PC-3 (cell line): ENCODE measurements around the gene ATE1. TPM values are rescaled to one million over a fixed set of nuclear protein-coding genes. Genes with fewer than 3 reads are reported as not detected.

Experiments
- ATAC-seq: fragments of 200-7000 bp; cut with Tn5 transposase; 2 replicates; pipeline ENCODE4 v1.9.1; 2020; ENCODE audit warnings: mild to moderate bottlenecking, moderate library complexity
- BruUV-seq: library from RNA; stranded (reverse); fragments of 400-500 nt; replicated peaks from 2 replicates; lab custom pipeline; 2021; lab: Mats Ljungman, UMichigan
- CTCF ChIA-PET: fragments of 300-600 bp; sonication (Branson Sonifier 250); formaldehyde crosslinking; loops from one replicate; lab custom pipeline; 2022; ENCODE audit warnings: antibody characterized with exemption; lab: Charles Lee
- POLR2A ChIA-PET: fragments of 300-600 bp; sonication (Branson Sonifier 250); formaldehyde crosslinking; loops from one replicate; lab custom pipeline; 2022; ENCODE audit warnings: antibody characterized with exemption; ENCODE audit not compliant: unreplicated experiment; lab: Charles Lee
- DNase-seq: peaks from one replicate; pipeline ENCODE4 v3.0.0-alpha.2; 2015
- H2AFZ ChIP-seq: fragments of 300-600 bp; sonication (generic); 2 replicates; pipeline ENCODE4 v1.6.0; 2016; ENCODE audit warnings: antibody characterized with exemption, low read length
- H3F3A ChIP-seq: fragments of 300-600 bp; sonication (generic); one replicate; pipeline ENCODE4 v1.6.0; 2017; ENCODE audit warnings: antibody characterized with exemption, low read length, control low read depth, mild to moderate bottlenecking; ENCODE audit not compliant: unreplicated experiment
- H3K27ac ChIP-seq: fragments of 300-600 bp; sonication (generic); 2 replicates; pipeline ENCODE4 v1.5.1; 2016; ENCODE audit warnings: mild to moderate bottlenecking, low read length
- H3K27me3 ChIP-seq: fragments of 300-600 bp; sonication (generic); 2 replicates; pipeline ENCODE4 v1.6.1; 2016; ENCODE audit warnings: low read length, mixed read lengths
- H3K36me3 ChIP-seq: fragments of 300-600 bp; sonication (generic); 2 replicates; pipeline ENCODE4 v1.6.1; 2016; ENCODE audit warnings: low read depth, mixed run types, low read length, mixed read lengths
- H3K4me1 ChIP-seq: fragments of 300-600 bp; sonication (generic); 2 replicates; pipeline ENCODE4 v1.5.1; 2016; ENCODE audit warnings: low read length; ENCODE audit not compliant: insufficient read depth
- H3K4me2 ChIP-seq: fragments of 300-600 bp; sonication (generic); 2 replicates; pipeline ENCODE4 v1.6.0; 2016; ENCODE audit warnings: low read length
- H3K4me3 ChIP-seq: fragments of 300-600 bp; sonication (generic); 2 replicates; pipeline ENCODE4 v1.5.1; 2016; ENCODE audit warnings: mild to moderate bottlenecking, low read length, mixed read lengths
- H3K79me2 ChIP-seq: fragments of 300-600 bp; sonication (generic); 2 replicates; pipeline ENCODE4 v1.6.1; 2017; ENCODE audit warnings: low read length, mixed read lengths
- H3K9ac ChIP-seq: fragments of 300-600 bp; sonication (generic); 2 replicates; pipeline ENCODE4 v1.6.0; 2016; ENCODE audit warnings: mild to moderate bottlenecking, low read length
- H3K9me2 ChIP-seq: fragments of 300-600 bp; sonication (generic); replicated peaks from 2 replicates; pipeline ENCODE4 v1.6.1; 2016; ENCODE audit warnings: mixed run types, low read length, mixed read lengths
- H3K9me3 ChIP-seq: fragments of 300-600 bp; sonication (generic); 2 replicates; pipeline ENCODE4 v1.6.1; 2016; ENCODE audit warnings: low read length, mixed read lengths
- H4K20me1 ChIP-seq: fragments of 300-600 bp; sonication (generic); 2 replicates; pipeline ENCODE4 v1.6.1; 2016; ENCODE audit warnings: low read length, mixed read lengths
- EZH2 ChIP-seq: fragments of 300-600 bp; sonication (generic); IDR thresholded peaks from one replicate; pipeline ENCODE4 v1.6.1; 2017; ENCODE audit warnings: antibody characterized with exemption, mild to moderate bottlenecking, low read length; ENCODE audit not compliant: unreplicated experiment
- EZH2phosphoT487 ChIP-seq: fragments of 300-600 bp; sonication (generic); IDR thresholded peaks from 2 replicates; pipeline ENCODE4 v1.6.1; 2018; ENCODE audit warnings: mild to moderate bottlenecking, antibody characterized with exemption, low read length, borderline replicate concordance
- intact Hi-C: fragments of 100-400 bp; cut with micrococcal nuclease; formaldehyde crosslinking; loops from 2 replicates; pipeline ENCODE4 v1.9.0; 2023
- total RNA-seq: library from RNA; depleted of rRNA; stranded (reverse); fragments of >200 nt; gene quantifications from 2 replicates; pipeline ENCODE4 v1.2.3, GENCODE V29; 2014
- TF ChIP-seq, protein P1 (sequence below): fragments of 300-600 bp; sonication (generic); conservative IDR thresholded peaks from 2 replicates; pipeline ENCODE4 v1.5.1; 2017; ENCODE audit warnings: antibody characterized with exemption, low read depth, mild to moderate bottlenecking, low read length

ATE1 gene
- total RNA-seq, 1 experiment from 2014 or later: 12.8 TPM

DNA sequence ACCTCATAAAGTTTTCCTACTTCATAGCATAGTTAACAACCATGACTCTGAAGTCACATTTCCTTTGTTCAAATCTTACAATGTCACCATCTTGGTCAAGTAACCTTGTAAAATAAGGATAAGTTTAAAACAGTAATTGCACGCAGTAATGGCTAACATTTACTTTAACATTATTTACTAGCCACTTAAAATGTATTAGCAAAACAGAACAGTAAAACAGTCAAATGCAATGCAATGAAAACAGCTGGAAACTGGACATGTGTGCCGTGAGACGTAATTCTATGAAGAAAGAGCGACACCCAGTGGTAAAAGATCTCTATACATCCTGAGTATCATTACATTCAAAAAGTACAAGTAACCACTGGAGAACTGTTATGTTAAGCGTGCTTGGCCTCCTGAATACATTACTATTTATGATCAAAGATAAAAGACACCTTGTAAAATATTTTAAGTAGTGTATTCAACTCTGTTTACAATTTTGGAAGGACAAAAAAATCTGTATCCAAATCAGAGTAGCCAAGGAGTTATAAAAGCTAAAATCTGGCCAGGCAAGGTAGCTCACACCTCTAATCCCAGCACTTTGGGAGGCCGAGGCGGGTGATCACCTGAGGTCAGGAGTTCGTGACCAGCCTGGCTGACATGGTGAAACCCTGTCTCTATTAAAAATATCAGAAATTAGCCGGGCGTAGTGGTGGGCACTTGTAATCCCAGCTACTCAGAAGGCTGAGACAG, 27.2 kb downstream of the ATE1 start:
- DNase-seq: peak; percentile 72
- peak; percentile 78 for ATAC-seq
- Histone ChIP-seq H3K4me2 (no peak overlapping the region), H3K9ac (no peak overlapping the region), H3K9me2 (no peaks in the 10 kb centered on the region), H4K20me1 (no peaks in the 10 kb centered on the region), H2AFZ (peak overlapping the region; percentile 22; the same call in 1 of the 2 replicates), H3K9me3 (no peaks in the 10 kb centered on the region), H3K79me2 (no peaks in the 10 kb centered on the region), H3K4me1 (no peaks in the 10 kb centered on the region), H3K36me3 (no peaks in the 10 kb centered on the region), H3F3A (no peaks in the 10 kb centered on the region), H3K27ac (no peak overlapping the region), H3K4me3 (no peak overlapping the region), H3K27me3 (no peaks in the 10 kb centered on the region)
- POLR2A ChIA-PET: no interaction called here
- BruUV-seq: no TSS peak
- no peak for TF ChIP-seq EZH2
- TF ChIP-seq, protein P1, sequence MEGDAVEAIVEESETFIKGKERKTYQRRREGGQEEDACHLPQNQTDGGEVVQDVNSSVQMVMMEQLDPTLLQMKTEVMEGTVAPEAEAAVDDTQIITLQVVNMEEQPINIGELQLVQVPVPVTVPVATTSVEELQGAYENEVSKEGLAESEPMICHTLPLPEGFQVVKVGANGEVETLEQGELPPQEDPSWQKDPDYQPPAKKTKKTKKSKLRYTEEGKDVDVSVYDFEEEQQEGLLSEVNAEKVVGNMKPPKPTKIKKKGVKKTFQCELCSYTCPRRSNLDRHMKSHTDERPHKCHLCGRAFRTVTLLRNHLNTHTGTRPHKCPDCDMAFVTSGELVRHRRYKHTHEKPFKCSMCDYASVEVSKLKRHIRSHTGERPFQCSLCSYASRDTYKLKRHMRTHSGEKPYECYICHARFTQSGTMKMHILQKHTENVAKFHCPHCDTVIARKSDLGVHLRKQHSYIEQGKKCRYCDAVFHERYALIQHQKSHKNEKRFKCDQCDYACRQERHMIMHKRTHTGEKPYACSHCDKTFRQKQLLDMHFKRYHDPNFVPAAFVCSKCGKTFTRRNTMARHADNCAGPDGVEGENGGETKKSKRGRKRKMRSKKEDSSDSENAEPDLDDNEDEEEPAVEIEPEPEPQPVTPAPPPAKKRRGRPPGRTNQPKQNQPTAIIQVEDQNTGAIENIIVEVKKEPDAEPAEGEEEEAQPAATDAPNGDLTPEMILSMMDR: peak; percentile 76
- CTCF ChIA-PET: interaction anchor here (0.5 kb wide), 1 partner anchor 291 kb away, joined by 3 read pairs; no protein-coding TSS in a partner anchor
- intact Hi-C loops: loop anchor here (5.0 kb wide), 1 partner anchor 953 kb away; no protein-coding TSS in a partner anchor

DNA sequence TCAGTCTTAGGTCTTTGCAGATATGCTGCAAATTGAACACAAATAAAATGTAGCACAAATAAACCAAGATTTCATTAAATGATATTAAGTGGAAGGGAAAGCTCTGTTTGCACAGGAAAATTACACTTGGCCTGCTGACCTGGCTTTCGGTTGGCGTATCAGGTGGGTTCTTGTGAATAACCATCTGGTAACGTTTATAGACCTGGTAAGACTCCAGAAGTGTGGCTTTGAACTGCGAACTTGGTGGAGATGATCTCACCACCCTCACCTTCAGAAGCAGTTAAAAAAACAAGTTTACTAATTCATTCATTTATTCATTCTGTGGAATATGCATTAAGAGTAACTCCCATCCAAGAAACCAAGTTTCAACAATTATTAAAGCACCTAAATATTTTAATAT, 28.1 kb downstream of the ATE1 start:
- Histone ChIP-seq H4K20me1 (no peaks in the 10 kb centered on the region), H3F3A (no peaks in the 10 kb centered on the region), H3K79me2 (no peaks in the 10 kb centered on the region), H3K4me2 (no peak overlapping the region), H3K36me3 (no peaks in the 10 kb centered on the region), H3K4me1 (no peaks in the 10 kb centered on the region), H3K27me3 (no peaks in the 10 kb centered on the region), H3K27ac (no peak overlapping the region), H2AFZ (no peak overlapping the region), H3K9me2 (no peaks in the 10 kb centered on the region), H3K9me3 (no peaks in the 10 kb centered on the region), H3K9ac (no peak overlapping the region), H3K4me3 (no peak overlapping the region)
- no TSS peak for BruUV-seq
- TF ChIP-seq EZH2 (no peak), EZH2phosphoT487 (no peak)
- TF ChIP-seq, protein P1: no peak
- DNase-seq (no peak), ATAC-seq (no peak)
- ChIA-PET POLR2A (no interaction called here), CTCF (no interaction called here)
- intact Hi-C loops: loop anchor here (5.0 kb wide), 1 partner anchor 952 kb away; no protein-coding TSS in a partner anchor

DNA sequence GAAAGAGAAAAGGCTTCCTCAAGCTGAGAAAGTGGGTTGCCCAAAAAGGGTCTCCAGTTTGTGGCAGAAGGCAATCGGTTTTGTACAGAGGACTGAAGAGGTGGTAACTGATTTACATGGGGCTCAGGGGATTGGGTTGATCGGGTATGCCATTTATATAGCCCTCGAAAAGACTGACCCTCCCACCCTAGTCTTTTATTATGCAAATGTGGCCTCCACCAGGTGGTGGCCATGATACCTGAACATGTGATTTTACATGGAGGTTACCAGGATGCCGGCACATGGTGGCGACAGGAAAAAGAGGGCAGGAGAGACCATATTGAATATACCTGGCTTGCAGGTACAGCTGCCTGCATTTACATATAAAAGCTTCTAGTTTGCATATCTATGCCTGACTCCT, 36.7 kb downstream of the ATE1 start:
- POLR2A ChIA-PET: no interaction called here
- no peaks in the 10 kb centered on the region for H3K4me1 ChIP-seq
- no peaks in the 10 kb centered on the region for H3K9me2 ChIP-seq
- no peak overlapping the region for H3K9ac ChIP-seq
- no peak overlapping the region for H2AFZ ChIP-seq
- no peak overlapping the region for H3K4me2 ChIP-seq
- TF ChIP-seq EZH2: no peak
- TF ChIP-seq, protein P1: no peak
- TF ChIP-seq EZH2phosphoT487: no peak
- CTCF ChIA-PET: no interaction called here
- DNase-seq: no peak
- no TSS peak for BruUV-seq
- no peaks in the 10 kb centered on the region for H3K79me2 ChIP-seq
- no peaks in the 10 kb centered on the region for H3F3A ChIP-seq
- no peaks in the 10 kb centered on the region for H4K20me1 ChIP-seq
- H3K27ac ChIP-seq: no peak overlapping the region
- no peaks in the 10 kb centered on the region; the same call in 1 of the 2 replicates for H3K36me3 ChIP-seq
- H3K4me3 ChIP-seq: no peak overlapping the region
- intact Hi-C loops: no loop called here
- no peaks in the 10 kb centered on the region for H3K27me3 ChIP-seq
- H3K9me3 ChIP-seq: no peaks in the 10 kb centered on the region
- no peak for ATAC-seq
